ENCODE data around the gene LRRC3C.
"Not testable (repeated sequence)": the region's sequence is repeated elsewhere in the genome, so short reads cannot be mapped to it uniquely, and the experiment has no call there.

The LRRC3C gene

GRCh38 chr17:39927101-39927928, at the start of gene LRRC3C, which contains the start of gene ORMDL3:
TSS of gene LRRC3C (plus strand) at chr17:39927732. CDS start at chr17:39941524, 13,792 bp downstream.
TSS of gene ORMDL3 (minus strand) at chr17:39927601. CDS start at chr17:39924203, 3,398 bp downstream.
- DNase-seq: peak; percentile 77

- DNase-seq: not testable (repeated sequence)
Observed at GRCh38 chr17:39886102-39886501, 41.4 kb upstream of the LRRC3C start.

- DNase-seq: no peak
Observed at GRCh38 chr17:39887078-39887477, 40.5 kb upstream of the LRRC3C start.

- no peak for DNase-seq
Observed at GRCh38 chr17:39889200-39889599, 38.3 kb upstream of the LRRC3C start.

- DNase-seq: no peak
Observed at GRCh38 chr17:39894681-39895376, 32.7 kb upstream of the LRRC3C start.

- no peak for DNase-seq
Observed at GRCh38 chr17:39898088-39898487, 29.4 kb upstream of the LRRC3C start.

- DNase-seq: no peak
Observed at GRCh38 chr17:39899215-39899614, 28.3 kb upstream of the LRRC3C start.

- DNase-seq: not testable (repeated sequence)
Observed at GRCh38 chr17:39902027-39902426, 25.5 kb upstream of the LRRC3C start.

- no peak for DNase-seq
Observed at GRCh38 chr17:39903158-39903884, 24.2 kb upstream of the LRRC3C start.

GRCh38 chr17:39904990-39905288, 22.6 kb upstream of the LRRC3C start:
- no peak for DNase-seq

GRCh38 chr17:39908789-39909352, 18.7 kb upstream of the LRRC3C start:
- no peak for DNase-seq

- no peak for DNase-seq
Observed at GRCh38 chr17:39913989-39914388, 13.5 kb upstream of the LRRC3C start.

- no peak for DNase-seq
Observed at GRCh38 chr17:39915559-39915958, 12.0 kb upstream of the LRRC3C start.

GRCh38 chr17:39916918-39917317, 10.6 kb upstream of the LRRC3C start:
- no peak for DNase-seq

GRCh38 chr17:39919087-39919683, 8.3 kb upstream of the LRRC3C start:
- no peak for DNase-seq

- no peak for DNase-seq
Observed at GRCh38 chr17:39920218-39921210, 7.0 kb upstream of the LRRC3C start.

- DNase-seq: no peak
Observed at GRCh38 chr17:39921323-39921722, 6.2 kb upstream of the LRRC3C start.

GRCh38 chr17:39922006-39922405, 5.5 kb upstream of the LRRC3C start:
- DNase-seq: no peak

GRCh38 chr17:39923230-39923629, 4.3 kb upstream of the LRRC3C start:
- DNase-seq: no peak

- no peak for DNase-seq
Observed at GRCh38 chr17:39923836-39924690, 3.5 kb upstream of the LRRC3C start.

- no peak for DNase-seq
Observed at GRCh38 chr17:39924691-39925055, 2.9 kb upstream of the LRRC3C start.

Data from NCI-H526 treated with DMSO at 0.1 percent for 48 hours (cell line).